Gastrocnemius medialis (tissue), 4 donors: Measurements from ENCODE around the gene DNASE1L2.

Experiments used
- POLR2A ChIP-seq, 2 donors: fragments of 450-650 bp; IDR thresholded peaks; one replicate each; pipeline ENCODE4 v1.6.1; 2017; ENCODE audit warnings: antibody characterized with exemption in 2 of 2, mild to moderate bottlenecking in 2 of 2, moderate library complexity in 2 of 2
- TF ChIP-seq, protein P1 (sequence below), 5 experiments: fragments of 450-650 bp in 3 of 5; fragments of 200-600 bp in 2 of 5; sonication (generic) in 2 of 5; IDR thresholded peaks in 4 of 5; conservative IDR thresholded peaks in 1 of 5; 1 replicate in 4 of 5; 2 replicates in 1 of 5; pipeline ENCODE4 v1.5.1; 2016 to 2019; ENCODE audit warnings: antibody characterized with exemption in 5 of 5, mild to moderate bottlenecking in 3 of 5, moderate library complexity in 3 of 5

DNA sequence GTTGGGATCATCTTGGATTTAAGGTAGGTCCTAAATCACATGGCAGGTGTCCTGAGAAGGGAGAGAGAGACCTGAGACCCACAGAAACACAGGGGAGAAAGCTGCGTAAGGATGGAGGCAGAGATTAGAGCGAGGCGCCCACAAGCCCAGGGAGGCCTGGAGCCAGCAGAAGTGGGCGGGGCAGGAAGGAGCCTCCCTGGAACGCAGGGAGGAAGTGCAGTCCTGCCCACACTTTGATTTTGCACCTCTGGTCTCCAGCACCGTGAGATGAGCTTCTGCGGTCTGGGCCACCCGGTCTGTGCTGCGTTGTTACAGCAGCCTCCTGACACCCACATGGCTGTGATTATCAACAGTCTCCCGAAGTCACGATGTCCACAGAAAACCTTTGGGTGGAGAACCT, 6.4 kb downstream of the DNASE1L2 start:
- TF ChIP-seq, protein P1, sequence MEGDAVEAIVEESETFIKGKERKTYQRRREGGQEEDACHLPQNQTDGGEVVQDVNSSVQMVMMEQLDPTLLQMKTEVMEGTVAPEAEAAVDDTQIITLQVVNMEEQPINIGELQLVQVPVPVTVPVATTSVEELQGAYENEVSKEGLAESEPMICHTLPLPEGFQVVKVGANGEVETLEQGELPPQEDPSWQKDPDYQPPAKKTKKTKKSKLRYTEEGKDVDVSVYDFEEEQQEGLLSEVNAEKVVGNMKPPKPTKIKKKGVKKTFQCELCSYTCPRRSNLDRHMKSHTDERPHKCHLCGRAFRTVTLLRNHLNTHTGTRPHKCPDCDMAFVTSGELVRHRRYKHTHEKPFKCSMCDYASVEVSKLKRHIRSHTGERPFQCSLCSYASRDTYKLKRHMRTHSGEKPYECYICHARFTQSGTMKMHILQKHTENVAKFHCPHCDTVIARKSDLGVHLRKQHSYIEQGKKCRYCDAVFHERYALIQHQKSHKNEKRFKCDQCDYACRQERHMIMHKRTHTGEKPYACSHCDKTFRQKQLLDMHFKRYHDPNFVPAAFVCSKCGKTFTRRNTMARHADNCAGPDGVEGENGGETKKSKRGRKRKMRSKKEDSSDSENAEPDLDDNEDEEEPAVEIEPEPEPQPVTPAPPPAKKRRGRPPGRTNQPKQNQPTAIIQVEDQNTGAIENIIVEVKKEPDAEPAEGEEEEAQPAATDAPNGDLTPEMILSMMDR (IDR thresholded peaks at IDR 0.05 in 4 of 5, conservative IDR thresholded peaks at IDR 0.05 in 1 of 5): no peak
- no peak for TF ChIP-seq POLR2A (IDR thresholded peaks at IDR 0.05)
